ENCODE results near the gene ASB6. TPM values are rescaled to one million over a fixed set of nuclear protein-coding genes. Genes with fewer than 3 reads are reported as not detected.

Gene ASB6
- total RNA-seq, 2 experiments from 2014 or later, result 19.0 to 21.4 TPM

GRCh38 chr9:129613520-129614175, 28.3 kb downstream of the ASB6 start:
- H3K79me2 ChIP-seq (ENCODE audit: insufficient read depth, low read depth, low read length), result no peaks in the 10 kb centered on the region
- no peak overlapping the region for H2AFZ ChIP-seq (ENCODE audit: low read length)
- H3K9me2 ChIP-seq (ENCODE audit: insufficient read depth, low read length), result no peaks in the 10 kb centered on the region
- DNase-seq (ENCODE audit: low spot score), result no peak
- H3K4me1 ChIP-seq (ENCODE audit: insufficient read depth, low read length, poor library complexity, severe bottlenecking), result peaks cover 14% of the 10 kb centered on the region
- no peaks in the 10 kb centered on the region for H3K9me3 ChIP-seq (ENCODE audit: low read length)
- H3K36me3 ChIP-seq (ENCODE audit: insufficient read depth, low read length), result no peaks in the 10 kb centered on the region
- no TSS peak for BruUV-seq (replicated peaks)
- intact Hi-C loops (cut with micrococcal nuclease; ENCODE audit: unreplicated experiment), result no loop called here
- no peak for TF ChIP-seq EZH2phosphoT487 (IDR thresholded peaks at IDR 0.05; ENCODE audit: borderline replicate concordance, low read depth, low read length)
- no peak for TF ChIP-seq CTCF (conservative IDR thresholded peaks at IDR 0.05; ENCODE audit: low read length)
- ChIA-PET POLR2A (interaction anchor here (1.4 kb wide), 1 partner anchor 377 kb away, joined by 3 read pairs; no protein-coding TSS in a partner anchor), CTCF (ENCODE audit: unreplicated experiment) (interaction anchor here (0.6 kb wide), 1 partner anchor 231 kb away, joined by 3 read pairs; no protein-coding TSS in a partner anchor)
- H3K4me2 ChIP-seq (ENCODE audit: low read length), result no peak overlapping the region
- no peak overlapping the region for H3K27ac ChIP-seq (ENCODE audit: low read depth, low read length, poor library complexity, severe bottlenecking)
- H3K4me3 ChIP-seq (ENCODE audit: low read depth, low read length, poor library complexity, severe bottlenecking), result no peak overlapping the region
- H4K20me1 ChIP-seq (ENCODE audit: insufficient read depth, low read length), result no peaks in the 10 kb centered on the region

GRCh38 chr9:129612815-129613519, 29.0 kb downstream of the ASB6 start:
- H3K9me2 ChIP-seq (ENCODE audit: insufficient read depth, low read length), result no peaks in the 10 kb centered on the region
- H3K4me2 ChIP-seq (ENCODE audit: low read length), result no peak overlapping the region
- DNase-seq (ENCODE audit: low spot score), result no peak
- POLR2A ChIA-PET, result interaction anchor here (1.4 kb wide), 1 partner anchor 377 kb away, joined by 3 read pairs; no protein-coding TSS in a partner anchor
- CTCF ChIA-PET (ENCODE audit: unreplicated experiment), result interaction anchor here (0.6 kb wide), 1 partner anchor 230 kb away, joined by 3 read pairs; no protein-coding TSS in a partner anchor
- H2AFZ ChIP-seq (ENCODE audit: low read length), result no peak overlapping the region
- BruUV-seq (replicated peaks), result no TSS peak
- H3K4me1 ChIP-seq (ENCODE audit: insufficient read depth, low read length, poor library complexity, severe bottlenecking), result peaks cover 14% of the 10 kb centered on the region
- no peak overlapping the region for H3K27ac ChIP-seq (ENCODE audit: low read depth, low read length, poor library complexity, severe bottlenecking)
- intact Hi-C loops (cut with micrococcal nuclease; ENCODE audit: unreplicated experiment), result no loop called here
- no peaks in the 10 kb centered on the region for H3K79me2 ChIP-seq (ENCODE audit: insufficient read depth, low read depth, low read length)
- TF ChIP-seq CTCF (conservative IDR thresholded peaks at IDR 0.05; ENCODE audit: low read length) (no peak), EZH2phosphoT487 (IDR thresholded peaks at IDR 0.05; ENCODE audit: borderline replicate concordance, low read depth, low read length) (no peak)
- no peak overlapping the region for H3K4me3 ChIP-seq (ENCODE audit: low read depth, low read length, poor library complexity, severe bottlenecking)
- no peaks in the 10 kb centered on the region for H4K20me1 ChIP-seq (ENCODE audit: insufficient read depth, low read length)
- no peaks in the 10 kb centered on the region for H3K36me3 ChIP-seq (ENCODE audit: insufficient read depth, low read length)
- no peaks in the 10 kb centered on the region for H3K9me3 ChIP-seq (ENCODE audit: low read length)

GRCh38 chr9:129612123-129612522, 29.8 kb downstream of the ASB6 start:
- Histone ChIP-seq H3K9me2 (ENCODE audit: insufficient read depth, low read length) (no peaks in the 10 kb centered on the region), H3K4me1 (ENCODE audit: insufficient read depth, low read length, poor library complexity, severe bottlenecking) (peaks cover 23% of the 10 kb centered on the region), H3K27ac (ENCODE audit: low read depth, low read length, poor library complexity, severe bottlenecking) (no peak overlapping the region), H2AFZ (ENCODE audit: low read length) (no peak overlapping the region), H3K9me3 (ENCODE audit: low read length) (no peaks in the 10 kb centered on the region), H3K79me2 (ENCODE audit: insufficient read depth, low read depth, low read length) (no peaks in the 10 kb centered on the region), H4K20me1 (ENCODE audit: insufficient read depth, low read length) (no peaks in the 10 kb centered on the region), H3K4me3 (ENCODE audit: low read depth, low read length, poor library complexity, severe bottlenecking) (no peak overlapping the region), H3K4me2 (ENCODE audit: low read length) (no peak overlapping the region), H3K36me3 (ENCODE audit: insufficient read depth, low read length) (no peaks in the 10 kb centered on the region)
- CTCF ChIA-PET (ENCODE audit: unreplicated experiment), result no interaction called here
- intact Hi-C loops (cut with micrococcal nuclease; ENCODE audit: unreplicated experiment), result no loop called here
- TF ChIP-seq EZH2phosphoT487 (IDR thresholded peaks at IDR 0.05; ENCODE audit: borderline replicate concordance, low read depth, low read length), result no peak
- TF ChIP-seq CTCF (conservative IDR thresholded peaks at IDR 0.05; ENCODE audit: low read length), result peak; percentile 44; the same call in 1 of the 2 replicates
- POLR2A ChIA-PET, result no interaction called here
- DNase-seq (ENCODE audit: low spot score), result peak; percentile 24
- no TSS peak for BruUV-seq (replicated peaks)
